Loucy (cell line): ENCODE measurements around the gene BBS4.

Source experiments
- H2AFZ ChIP-seq: fragments of 200-600 bp; sonication (generic); 2 replicates; pipeline ENCODE4 v1.6.0; 2016; ENCODE audit warnings: antibody characterized with exemption, mild to moderate bottlenecking, low read length, moderate library complexity
- H3F3A ChIP-seq: fragments of 200-600 bp; 2 replicates; pipeline ENCODE4 v1.6.0; 2016; ENCODE audit warnings: antibody characterized with exemption, low read depth, mild to moderate bottlenecking
- H3K27me3 ChIP-seq: fragments of 200-600 bp; sonication (generic); 2 replicates; pipeline ENCODE4 v1.6.1; 2014; ENCODE audit warnings: low read length, mild to moderate bottlenecking; ENCODE audit not compliant: insufficient read depth, poor library complexity, severe bottlenecking
- H3K36me3 ChIP-seq: fragments of 200-600 bp; sonication (generic); 2 replicates; pipeline ENCODE4 v1.6.1; 2016; ENCODE audit warnings: low read length; ENCODE audit not compliant: insufficient read depth
- H3K4me1 ChIP-seq: fragments of 200-600 bp; sonication (generic); 2 replicates; pipeline ENCODE4 v1.5.1; 2014; ENCODE audit warnings: low read length, mild to moderate bottlenecking; ENCODE audit not compliant: insufficient read depth, poor library complexity, severe bottlenecking
- H3K4me2 ChIP-seq: fragments of 200-600 bp; sonication (generic); 2 replicates; pipeline ENCODE4 v1.6.0; 2014; ENCODE audit warnings: antibody characterized with exemption, low read length, low read depth, mild to moderate bottlenecking; ENCODE audit not compliant: poor library complexity, severe bottlenecking
- H3K4me3 ChIP-seq: fragments of 200-600 bp; sonication (generic); 2 replicates; pipeline ENCODE4 v1.5.1; 2014; ENCODE audit warnings: low read length, mild to moderate bottlenecking, mixed read lengths; ENCODE audit not compliant: poor library complexity, severe bottlenecking
- H3K79me2 ChIP-seq: fragments of 200-600 bp; sonication (generic); 2 replicates; pipeline ENCODE4 v1.6.1; 2014; ENCODE audit warnings: low read length; ENCODE audit not compliant: insufficient read depth
- H3K9ac ChIP-seq: fragments of 200-600 bp; sonication (generic); 2 replicates; pipeline ENCODE4 v1.6.0; 2014; ENCODE audit warnings: mild to moderate bottlenecking, low read depth, low read length, moderate library complexity; ENCODE audit not compliant: poor library complexity, severe bottlenecking
- H3K9me2 ChIP-seq: fragments of 200-600 bp; sonication (generic); replicated peaks from 2 replicates; pipeline ENCODE4 v1.6.1; 2016; ENCODE audit warnings: low read depth, low read length, mixed read lengths
- H3K9me3 ChIP-seq: fragments of 200-600 bp; sonication (generic); 2 replicates; pipeline ENCODE4 v1.6.1; 2014; ENCODE audit warnings: mild to moderate bottlenecking, antibody characterized with exemption, low read length, low read depth; ENCODE audit not compliant: insufficient read depth
- H4K20me1 ChIP-seq: fragments of 200-600 bp; sonication (generic); 2 replicates; pipeline ENCODE4 v1.6.0; 2014; ENCODE audit warnings: antibody characterized with exemption, low read length, mild to moderate bottlenecking; ENCODE audit not compliant: insufficient read depth, poor library complexity, severe bottlenecking
- EZH2phosphoT487 ChIP-seq: fragments of 200-600 bp; IDR thresholded peaks from 2 replicates; pipeline ENCODE4 v1.6.1; 2018; ENCODE audit warnings: antibody characterized with exemption, mild to moderate bottlenecking, moderate library complexity, borderline replicate concordance
- TF ChIP-seq, protein P1 (sequence below): fragments of 200-600 bp; sonication (generic); conservative IDR thresholded peaks from 2 replicates; pipeline ENCODE4 v1.5.1; 2014; ENCODE audit warnings: mild to moderate bottlenecking, antibody characterized with exemption, low read length

Gene BBS4

DNA sequence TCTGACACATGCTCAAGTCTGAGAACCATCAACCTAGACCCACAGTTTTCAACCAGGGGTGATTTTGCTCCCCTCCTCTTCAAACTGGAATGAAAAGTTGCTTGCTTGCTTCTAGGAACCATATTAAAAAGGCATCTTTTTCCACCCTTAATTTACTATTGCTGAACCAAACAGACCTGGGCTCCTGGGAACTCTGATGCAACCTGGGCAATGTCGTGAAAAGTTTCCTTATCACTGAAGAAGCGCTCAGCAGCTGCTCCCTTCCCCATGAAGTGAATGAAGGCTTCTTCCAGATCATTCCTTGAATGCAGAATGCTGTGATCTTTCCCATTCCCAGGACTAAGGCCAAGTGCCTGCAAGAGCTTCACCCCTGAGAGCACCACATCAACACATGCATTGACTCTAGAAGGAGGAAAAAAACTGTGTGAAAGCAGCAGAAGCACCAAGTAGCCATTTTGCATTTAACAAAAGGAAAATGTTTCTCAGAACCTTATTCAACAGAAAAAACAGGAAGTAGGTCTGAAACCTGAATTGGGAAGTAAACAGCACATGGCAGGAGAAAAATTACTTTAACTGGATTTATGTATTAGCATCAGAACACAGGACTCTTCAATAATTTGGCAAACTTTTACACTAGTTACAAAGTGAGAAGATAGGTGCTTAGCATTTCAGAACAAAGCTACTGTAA, 88.8 kb downstream of the BBS4 start:
- H3K9me2 ChIP-seq: no peaks in the 10 kb centered on the region
- no peaks in the 10 kb centered on the region for H3K27me3 ChIP-seq
- H3K4me1 ChIP-seq: peaks cover 16% of the 10 kb centered on the region
- peak overlapping the region; percentile 40 for H3K4me2 ChIP-seq
- no peak overlapping the region for H2AFZ ChIP-seq
- H4K20me1 ChIP-seq: peaks cover 7% of the 10 kb centered on the region
- H3F3A ChIP-seq: no peaks in the 10 kb centered on the region
- H3K79me2 ChIP-seq: peaks cover 48% of the 10 kb centered on the region
- TF ChIP-seq, protein P1, sequence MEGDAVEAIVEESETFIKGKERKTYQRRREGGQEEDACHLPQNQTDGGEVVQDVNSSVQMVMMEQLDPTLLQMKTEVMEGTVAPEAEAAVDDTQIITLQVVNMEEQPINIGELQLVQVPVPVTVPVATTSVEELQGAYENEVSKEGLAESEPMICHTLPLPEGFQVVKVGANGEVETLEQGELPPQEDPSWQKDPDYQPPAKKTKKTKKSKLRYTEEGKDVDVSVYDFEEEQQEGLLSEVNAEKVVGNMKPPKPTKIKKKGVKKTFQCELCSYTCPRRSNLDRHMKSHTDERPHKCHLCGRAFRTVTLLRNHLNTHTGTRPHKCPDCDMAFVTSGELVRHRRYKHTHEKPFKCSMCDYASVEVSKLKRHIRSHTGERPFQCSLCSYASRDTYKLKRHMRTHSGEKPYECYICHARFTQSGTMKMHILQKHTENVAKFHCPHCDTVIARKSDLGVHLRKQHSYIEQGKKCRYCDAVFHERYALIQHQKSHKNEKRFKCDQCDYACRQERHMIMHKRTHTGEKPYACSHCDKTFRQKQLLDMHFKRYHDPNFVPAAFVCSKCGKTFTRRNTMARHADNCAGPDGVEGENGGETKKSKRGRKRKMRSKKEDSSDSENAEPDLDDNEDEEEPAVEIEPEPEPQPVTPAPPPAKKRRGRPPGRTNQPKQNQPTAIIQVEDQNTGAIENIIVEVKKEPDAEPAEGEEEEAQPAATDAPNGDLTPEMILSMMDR: no peak
- no peak for TF ChIP-seq EZH2phosphoT487
- no peaks in the 10 kb centered on the region for H3K9me3 ChIP-seq
- H3K9ac ChIP-seq: no peak overlapping the region
- H3K4me3 ChIP-seq: no peak overlapping the region
- H3K36me3 ChIP-seq: peaks cover 42% of the 10 kb centered on the region; the same call in 1 of the 2 replicates

DNA sequence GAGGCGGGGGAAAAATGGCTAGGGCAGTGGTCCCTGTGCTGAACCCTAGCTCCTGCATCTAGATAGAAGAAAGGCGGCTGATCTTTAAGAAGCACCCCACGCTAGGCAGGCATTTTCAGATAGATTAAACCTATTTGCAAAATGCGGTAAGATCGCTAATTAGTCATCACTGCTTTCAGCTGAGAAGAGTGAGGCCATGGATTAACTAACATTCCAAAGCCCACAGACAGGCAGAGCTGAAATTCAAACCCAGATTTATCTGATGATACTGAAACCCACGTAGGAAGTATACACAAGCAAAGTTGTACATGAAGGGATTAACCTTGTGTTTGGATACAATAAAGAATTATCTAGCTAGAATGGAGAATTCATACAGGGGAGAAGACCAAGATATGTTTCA, 92.8 kb downstream of the BBS4 start:
- Histone ChIP-seq H3K9ac (no peak overlapping the region), H3F3A (no peaks in the 10 kb centered on the region), H3K4me3 (peak overlapping the region; percentile 16), H3K9me2 (no peaks in the 10 kb centered on the region), H3K9me3 (no peaks in the 10 kb centered on the region), H3K27me3 (no peaks in the 10 kb centered on the region), H4K20me1 (peaks cover 33% of the 10 kb centered on the region), H3K79me2 (peaks cover 84% of the 10 kb centered on the region), H3K4me1 (peaks cover 33% of the 10 kb centered on the region), H3K36me3 (peaks cover 10% of the 10 kb centered on the region; the same call in 1 of the 2 replicates), H2AFZ (no peak overlapping the region), H3K4me2 (peak overlapping the region; percentile 55)
- TF ChIP-seq EZH2phosphoT487: no peak
- TF ChIP-seq, protein P1: no peak

DNA sequence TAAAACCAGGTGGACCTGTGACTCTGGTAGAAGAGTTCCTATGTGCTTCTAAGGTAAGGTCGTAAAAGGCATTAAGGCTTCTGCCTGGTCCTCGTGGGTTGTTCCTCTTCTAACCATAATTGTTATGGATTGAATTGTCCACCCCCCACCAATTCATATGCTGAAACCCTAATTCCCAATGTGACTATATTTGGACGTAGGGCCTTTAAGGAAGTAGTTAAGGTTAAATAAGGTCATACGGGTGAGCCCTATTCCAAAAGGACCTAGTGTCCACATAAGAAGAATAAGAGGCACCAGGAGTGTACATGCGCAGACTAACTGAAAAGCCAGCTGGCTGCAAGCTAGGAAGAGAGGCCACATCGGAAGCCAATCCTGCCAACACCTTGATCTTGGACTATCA, 95.6 kb downstream of the BBS4 start:
- peaks cover 66% of the 10 kb centered on the region for H3K79me2 ChIP-seq
- no peak overlapping the region for H2AFZ ChIP-seq
- peaks cover 27% of the 10 kb centered on the region for H4K20me1 ChIP-seq
- TF ChIP-seq, protein P1: no peak
- TF ChIP-seq EZH2phosphoT487: no peak
- no peaks in the 10 kb centered on the region for H3F3A ChIP-seq
- no peaks in the 10 kb centered on the region for H3K9me3 ChIP-seq
- H3K27me3 ChIP-seq: no peaks in the 10 kb centered on the region
- H3K36me3 ChIP-seq: no peaks in the 10 kb centered on the region
- peak overlapping the region; percentile 76 for H3K4me2 ChIP-seq
- peak overlapping the region; percentile 88 for H3K4me3 ChIP-seq
- peaks cover 41% of the 10 kb centered on the region for H3K4me1 ChIP-seq
- H3K9me2 ChIP-seq: no peaks in the 10 kb centered on the region
- peak overlapping the region; percentile 84 for H3K9ac ChIP-seq
